Mesodermal cell (in vitro differentiated cells): ENCODE measurements around the gene OR52D1.

ENCODE experiments used
- H3K27ac ChIP-seq: 2 replicates; pipeline ENCODE4 v1.7.0; 2013; ENCODE audit warnings: mild to moderate bottlenecking, low read depth, low read length, moderate library complexity; ENCODE audit not compliant: severe bottlenecking
- H3K36me3 ChIP-seq: 2 replicates; pipeline ENCODE4 v1.7.1; 2013; ENCODE audit warnings: mild to moderate bottlenecking, low read length, moderate library complexity; ENCODE audit not compliant: control insufficient read depth, insufficient read depth
- H3K4me1 ChIP-seq: one replicate; pipeline ENCODE4 v1.7.1; 2013; ENCODE audit warnings: mild to moderate bottlenecking, low read length; ENCODE audit not compliant: insufficient read depth, control insufficient read depth, poor library complexity, severe bottlenecking
- H3K4me3 ChIP-seq: 2 replicates; pipeline ENCODE4 v1.7.0; 2013; ENCODE audit warnings: low read length, control low read depth, mild to moderate bottlenecking; ENCODE audit not compliant: insufficient read depth, poor library complexity, severe bottlenecking; ENCODE audit errors: extremely low read depth
- H3K9me3 ChIP-seq: 2 replicates; pipeline ENCODE4 v1.7.1; 2013; ENCODE audit warnings: mild to moderate bottlenecking, low read length, moderate library complexity; ENCODE audit not compliant: control insufficient read depth
- WGBS, 2 experiments: methylation state at CpG; one replicate each; pipeline ENCODE4 v1.1.5; 2013; ENCODE audit warnings: missing lambda C conversion rate in 2 of 2; ENCODE audit not compliant: insufficient coverage in 2 of 2; 5-methylcytosine and 5-hydroxymethylcytosine counted together

Gene OR52D1

GRCh38 chr11:5488798-5489399 lies 414 bp downstream of the OR52D1 start:
- no peaks in the 10 kb centered on the region for H3K4me1 ChIP-seq
- H3K4me3 ChIP-seq = no peak overlapping the region
- no peaks in the 10 kb centered on the region for H3K9me3 ChIP-seq
- 95 to 98% methylated on average over 4 of the region's 4 CpGs for WGBS, 2 experiments
- no peaks in the 10 kb centered on the region for H3K36me3 ChIP-seq
- no peak overlapping the region for H3K27ac ChIP-seq

- Histone ChIP-seq H3K4me1 (no peaks in the 10 kb centered on the region), H3K9me3 (no peaks in the 10 kb centered on the region), H3K27ac (no peak overlapping the region), H3K4me3 (no peak overlapping the region), H3K36me3 (no peaks in the 10 kb centered on the region)
- 50 to 65% methylated on average over 2 to 4 of the region's 5 CpGs for WGBS, 2 experiments
Measured at GRCh38 chr11:5489576-5490357, 1.3 kb downstream of the OR52D1 start.

GRCh38 chr11:5499671-5500070 lies 11.2 kb downstream of the OR52D1 start:
- no peak overlapping the region for H3K27ac ChIP-seq
- WGBS, 2 experiments = 83% methylated on average over 2 of the region's 2 CpGs; no CpG with 5 or more reads in 1 of the 2 experiments
- H3K4me3 ChIP-seq = no peak overlapping the region
- H3K36me3 ChIP-seq = no peaks in the 10 kb centered on the region
- no peaks in the 10 kb centered on the region for H3K4me1 ChIP-seq
- H3K9me3 ChIP-seq = no peaks in the 10 kb centered on the region

- Histone ChIP-seq H3K4me1 (no peaks in the 10 kb centered on the region), H3K9me3 (no peaks in the 10 kb centered on the region), H3K27ac (no peak overlapping the region), H3K4me3 (no peak overlapping the region), H3K36me3 (no peaks in the 10 kb centered on the region)
- 71 to 96% methylated on average over 1 to 4 of the region's 6 CpGs for WGBS, 2 experiments
Measured at GRCh38 chr11:5500393-5500801, 11.9 kb downstream of the OR52D1 start.

- Histone ChIP-seq H3K4me3 (no peak overlapping the region), H3K4me1 (no peaks in the 10 kb centered on the region), H3K9me3 (no peaks in the 10 kb centered on the region), H3K27ac (no peak overlapping the region), H3K36me3 (no peaks in the 10 kb centered on the region)
- 80 to 90% methylated on average over 2 of the region's 2 CpGs for WGBS, 2 experiments
Measured at GRCh38 chr11:5504403-5504921, 16.0 kb downstream of the OR52D1 start.

- Histone ChIP-seq H3K36me3 (no peaks in the 10 kb centered on the region), H3K9me3 (no peaks in the 10 kb centered on the region), H3K27ac (no peak overlapping the region), H3K4me1 (no peaks in the 10 kb centered on the region), H3K4me3 (no peak overlapping the region)
- 81 to 83% methylated on average over 3 to 7 of the region's 9 CpGs for WGBS, 2 experiments
Measured at GRCh38 chr11:5505363-5506048, 17.0 kb downstream of the OR52D1 start.

- Histone ChIP-seq H3K4me3 (no peak overlapping the region), H3K4me1 (no peaks in the 10 kb centered on the region), H3K9me3 (no peaks in the 10 kb centered on the region), H3K27ac (no peak overlapping the region), H3K36me3 (no peaks in the 10 kb centered on the region)
- WGBS, 2 experiments = 85 to 92% methylated on average over 8 of the region's 9 CpGs
Measured at GRCh38 chr11:5507177-5507932, 18.9 kb downstream of the OR52D1 start.

- no peaks in the 10 kb centered on the region for H3K4me1 ChIP-seq
- H3K36me3 ChIP-seq = no peaks in the 10 kb centered on the region
- WGBS, 2 experiments = 88 to 97% methylated on average over 4 to 6 of the region's 6 CpGs
- H3K27ac ChIP-seq = no peak overlapping the region
- no peaks in the 10 kb centered on the region for H3K9me3 ChIP-seq
- no peak overlapping the region for H3K4me3 ChIP-seq
Measured at GRCh38 chr11:5507933-5508305, 19.4 kb downstream of the OR52D1 start.

GRCh38 chr11:5508605-5509004 lies 20.1 kb downstream of the OR52D1 start:
- Histone ChIP-seq H3K36me3 (no peaks in the 10 kb centered on the region), H3K4me3 (no peak overlapping the region), H3K9me3 (no peaks in the 10 kb centered on the region), H3K4me1 (no peaks in the 10 kb centered on the region), H3K27ac (no peak overlapping the region)
- WGBS, 2 experiments = 94% methylated on average over 7 to 8 of the region's 8 CpGs

GRCh38 chr11:5509803-5510202 lies 21.3 kb downstream of the OR52D1 start, which contains the start of gene UBQLN3:
UBQLN3 (minus strand) TSS chr11:5509957; CDS start chr11:5509558, 399 bp downstream.
- WGBS, 2 experiments = 81 to 94% methylated on average over 2 to 3 of the region's 4 CpGs
- H3K4me3 ChIP-seq = no peak within 1 kb of the TSS
- H3K36me3 ChIP-seq = no peaks in the 10 kb centered on the region
- H3K27ac ChIP-seq = no peak within 1 kb of the TSS
- no peaks in the 10 kb centered on the region for H3K9me3 ChIP-seq
- H3K4me1 ChIP-seq = no peaks in the 10 kb centered on the region
